Right lobe of liver (tissue), 4 donors: ENCODE results near the gene FEV.

Experiments
- CTCF ChIP-seq, 4 donors: fragments of 200-600 bp in 3 of 4; fragments of 450-650 bp in 1 of 4; IDR thresholded peaks; one replicate each; pipeline versions ENCODE4 v1.5.1 to v1.8.0; 2016 to 2022; ENCODE audit warnings: antibody characterized with exemption in 4 of 4, mild to moderate bottlenecking in 2 of 4
- POLR2A ChIP-seq: fragments of 450-650 bp; IDR thresholded peaks from one replicate; pipeline ENCODE4 v1.6.1; 2017; ENCODE audit warnings: antibody characterized with exemption, mild to moderate bottlenecking
- donor health status: DM: no; HTN: no; CAD: no.
- donor health status: DM: no; HTN: no; CAD: no.
- donor health status: DM: no; HTN: yes; CAD: no.

- TF ChIP-seq POLR2A (no peak), CTCF (IDR thresholded peaks at IDR 0.05) (no peak)
Measured at GRCh38 chr2:218992703-218993344, 7.8 kb upstream of the FEV start.
